ENCODE data around the gene ERBB4. TPM values are rescaled to one million over a fixed set of nuclear protein-coding genes. Genes with fewer than 3 reads are reported as not detected.

ERBB4 gene
- total RNA-seq, 1 experiment from 2014 or later = 0.04 TPM

DNA sequence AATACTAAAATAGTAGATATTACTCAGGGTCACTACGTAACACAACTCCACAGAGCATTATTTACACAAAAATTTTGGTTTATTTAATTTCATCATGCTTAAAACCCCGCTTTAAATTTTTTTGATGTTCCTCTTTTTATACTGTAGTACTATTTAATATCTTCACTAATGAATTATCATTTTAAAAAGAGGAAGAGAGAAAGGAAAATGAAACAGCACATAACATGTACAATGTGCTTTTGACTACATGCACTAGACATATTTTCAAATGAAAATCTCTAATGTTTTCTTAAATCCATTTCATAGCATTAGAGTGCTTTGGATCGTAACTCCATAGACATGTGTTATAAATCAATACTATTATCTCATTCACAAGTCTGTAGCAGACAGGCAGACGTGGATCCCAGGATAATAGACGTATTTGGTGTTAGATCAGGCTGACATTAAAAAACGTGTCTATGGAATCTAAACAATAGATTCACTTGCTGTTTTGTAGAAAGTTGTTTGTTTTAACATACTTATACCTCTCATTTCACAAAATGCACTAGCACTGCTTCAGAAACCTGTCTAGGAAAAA lies 1085.2 kb downstream of the ERBB4 start:
- no peak overlapping the region for H3T11ph ChIP-seq (ENCODE audit: low read length)
- Mint-ChIP-seq H3K9me3 (no peaks in the 10 kb centered on the region), H3K36me3 (ENCODE audit: insufficient read depth in 1 of 3, low read depth in 3 of 3) (no peaks in the 10 kb centered on the region), H3K4me3 (no peak overlapping the region), H3K27ac (no peak overlapping the region), H3K4me1 (peaks cover 9 to 12% of the 10 kb centered on the region in 2 experiments), H3K27me3 (ENCODE audit: low read depth) (no peaks in the 10 kb centered on the region)
- no peaks in the 10 kb centered on the region for H3K79me2 ChIP-seq (ENCODE audit: insufficient read depth, low read length)
- H2BK120ac ChIP-seq (ENCODE audit: low read depth, low read length, poor library complexity, severe bottlenecking) = no peak overlapping the region
- no peak overlapping the region for H3K18ac ChIP-seq (ENCODE audit: insufficient read length, low read depth, low read length)
- H3K9me3 ChIP-seq (ENCODE audit: control insufficient read depth, low read depth, low read length) = no peaks in the 10 kb centered on the region
- H4K91ac ChIP-seq (ENCODE audit: insufficient read length, low read depth, low read length) = no peak overlapping the region
- H3K14ac ChIP-seq (ENCODE audit: insufficient read depth, low read length) = no peak overlapping the region
- H2BK15ac ChIP-seq (ENCODE audit: low read depth, low read length) = no peak overlapping the region
- H3K23me2 ChIP-seq (ENCODE audit: insufficient read length, low read depth, low read length, poor library complexity, severe bottlenecking) = no peaks in the 10 kb centered on the region
- H3K4me1 ChIP-seq (ENCODE audit: insufficient read depth, low read length) = no peaks in the 10 kb centered on the region
- H3K27ac ChIP-seq (ENCODE audit: insufficient read length, low read depth, low read length) = no peak overlapping the region
- H2AK5ac ChIP-seq (ENCODE audit: insufficient read length, low read length) = no peak overlapping the region
- no peak overlapping the region for H2AFZ ChIP-seq (ENCODE audit: low read length)
- no peak overlapping the region for H2BK5ac ChIP-seq (ENCODE audit: insufficient read length, low read length)
- no peak overlapping the region for H3K56ac ChIP-seq (ENCODE audit: insufficient read length, low read depth, low read length)
- no peak overlapping the region for H2BK20ac ChIP-seq (ENCODE audit: low read depth, low read length, poor library complexity, severe bottlenecking)
- H3K9ac ChIP-seq (ENCODE audit: extremely low read depth, insufficient read length, low read length) = no peak overlapping the region
- no peaks in the 10 kb centered on the region for H3K79me1 ChIP-seq (ENCODE audit: insufficient read depth, low read depth, low read length, poor library complexity, severe bottlenecking)
- H4K20me1 ChIP-seq (ENCODE audit: control insufficient read depth, insufficient read depth, insufficient read length) = no peaks in the 10 kb centered on the region
- no peaks in the 10 kb centered on the region for H3K27me3 ChIP-seq (ENCODE audit: insufficient read depth, low read length)
- no peak overlapping the region for H2BK12ac ChIP-seq (ENCODE audit: insufficient read length, low read depth, low read length)
- no peak overlapping the region for H4K8ac ChIP-seq (replicated peaks; ENCODE audit: insufficient read length, low read depth, low read length)
- TF ChIP-seq, protein P1, sequence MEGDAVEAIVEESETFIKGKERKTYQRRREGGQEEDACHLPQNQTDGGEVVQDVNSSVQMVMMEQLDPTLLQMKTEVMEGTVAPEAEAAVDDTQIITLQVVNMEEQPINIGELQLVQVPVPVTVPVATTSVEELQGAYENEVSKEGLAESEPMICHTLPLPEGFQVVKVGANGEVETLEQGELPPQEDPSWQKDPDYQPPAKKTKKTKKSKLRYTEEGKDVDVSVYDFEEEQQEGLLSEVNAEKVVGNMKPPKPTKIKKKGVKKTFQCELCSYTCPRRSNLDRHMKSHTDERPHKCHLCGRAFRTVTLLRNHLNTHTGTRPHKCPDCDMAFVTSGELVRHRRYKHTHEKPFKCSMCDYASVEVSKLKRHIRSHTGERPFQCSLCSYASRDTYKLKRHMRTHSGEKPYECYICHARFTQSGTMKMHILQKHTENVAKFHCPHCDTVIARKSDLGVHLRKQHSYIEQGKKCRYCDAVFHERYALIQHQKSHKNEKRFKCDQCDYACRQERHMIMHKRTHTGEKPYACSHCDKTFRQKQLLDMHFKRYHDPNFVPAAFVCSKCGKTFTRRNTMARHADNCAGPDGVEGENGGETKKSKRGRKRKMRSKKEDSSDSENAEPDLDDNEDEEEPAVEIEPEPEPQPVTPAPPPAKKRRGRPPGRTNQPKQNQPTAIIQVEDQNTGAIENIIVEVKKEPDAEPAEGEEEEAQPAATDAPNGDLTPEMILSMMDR (conservative IDR thresholded peaks at IDR 0.05) = no peak
- no peak overlapping the region for H3K4ac ChIP-seq (ENCODE audit: low read depth, low read length)
- H3K4me2 ChIP-seq (ENCODE audit: insufficient read depth, insufficient read length, low read length) = no peak overlapping the region
- DNase-seq = no peak
- no peak overlapping the region for H3K23ac ChIP-seq (ENCODE audit: insufficient read length, low read depth, low read length)
- no CpG with 5 or more reads among the region's 6 CpGs for WGBS (ENCODE audit: extremely low coverage, insufficient read length, low lambda C conversion rate)
- H4K5ac ChIP-seq (ENCODE audit: insufficient read length, low read depth, low read length) = no peak overlapping the region

Measured in H9 (cell line).